Measurements from ENCODE around the gene TLE6. TPM values are rescaled to one million over a fixed set of nuclear protein-coding genes. Genes with fewer than 3 reads are reported as not detected.
"Not testable (repeated sequence)": the region's sequence is repeated elsewhere in the genome, so short reads cannot be mapped to it uniquely, and the experiment has no call there.

TLE6 gene
- polyA plus RNA-seq, 2 of the 4 experiments (the other 2 are of a cell fraction): 3.1 to 4.2 TPM

GRCh38 chr19:2963122-2963521, 14.2 kb upstream of the TLE6 start:
- TF ChIP-seq USF2 (IDR thresholded peaks at IDR 0.05): no peak
- TF ChIP-seq TFCP2L1 (CRISPR knock-in tag; IDR thresholded peaks at IDR 0.05): no peak
- no peak for TF ChIP-seq MAX (IDR thresholded peaks at IDR 0.05)
- TF ChIP-seq MYC (IDR thresholded peaks at IDR 0.05; ENCODE audit: borderline replicate concordance, low read length): no peak
- TF ChIP-seq ESRRA (IDR thresholded peaks at IDR 0.05; ENCODE audit: borderline replicate concordance, low read length): no peak
- no peak for TF ChIP-seq JUN (IDR thresholded peaks at IDR 0.05)
- no peak for TF ChIP-seq KDM5A (IDR thresholded peaks at IDR 0.05)
- no peak for TF ChIP-seq MAZ (IDR thresholded peaks at IDR 0.05; ENCODE audit: borderline replicate concordance, low read depth, low read length)
- no peak for TF ChIP-seq NR3C1 (IDR thresholded peaks at IDR 0.05)
- no peak for TF ChIP-seq NPAS2 (CRISPR knock-in tag; IDR thresholded peaks at IDR 0.05; ENCODE audit: borderline replicate concordance)
- no peak for TF ChIP-seq HOXB5 (CRISPR knock-in tag; IDR thresholded peaks at IDR 0.05)
- WGBS (ENCODE audit: missing lambda C conversion rate): 90% methylated on average over 5 of the region's 5 CpGs
- H3K4me2 ChIP-seq: no peak overlapping the region
- POLR2A ChIA-PET: no interaction called here
- DNase-seq (ENCODE audit: low read depth in 1 of 2, low spot score in 1 of 2) (no peak), ATAC-seq (no peak), FAIRE-seq (no peak)
- CTCF ChIA-PET: interaction anchor here (0.7 to 12.8 kb wide), 14 partner anchors 11 to 201 kb away, joined by 3 to 127 read pairs (median 6); no protein-coding TSS in a partner anchor
- no peaks in the 10 kb centered on the region for H3K4me1 ChIP-seq
- no peaks in the 10 kb centered on the region for H3K9me3 ChIP-seq
- H3K4me3 ChIP-seq: no peak overlapping the region
- no peak overlapping the region for H3K27ac ChIP-seq

- POLR2A ChIA-PET: not testable (repeated sequence)
- CTCF ChIA-PET: interaction anchor here (1.3 to 12.8 kb wide), 7 partner anchors 10 to 200 kb away, joined by 4 to 127 read pairs (median 8); no protein-coding TSS in a partner anchor
Measured at GRCh38 chr19:2963631-2964030, 13.7 kb upstream of the TLE6 start.

DNA sequence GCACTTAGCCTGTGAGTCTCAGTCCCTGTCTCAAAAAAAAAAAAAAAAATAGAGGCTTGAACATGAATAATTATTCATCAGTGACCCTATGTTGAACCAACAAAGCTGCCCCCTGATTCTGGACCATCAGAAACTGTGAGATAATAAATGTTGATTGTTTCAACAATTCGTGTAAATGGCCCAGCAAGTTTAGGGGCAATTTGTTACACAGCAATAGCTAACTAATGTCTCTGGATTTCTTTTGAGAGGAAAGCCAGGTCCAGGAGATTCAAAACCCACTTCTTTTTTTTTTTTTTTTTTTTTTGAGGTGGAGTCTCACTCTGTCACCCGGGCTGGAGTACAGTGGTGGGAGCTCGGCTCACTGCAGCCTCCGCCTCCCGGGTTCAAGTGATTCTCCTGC, 12.5 kb upstream of the TLE6 start:
- 93% methylated on average over 5 of the region's 5 CpGs for WGBS (ENCODE audit: missing lambda C conversion rate)
- no peaks in the 10 kb centered on the region for H3K4me1 ChIP-seq
- ChIA-PET POLR2A (interaction anchor here (0.7 kb wide), 1 partner anchor 528 kb away, joined by 6 read pairs; no protein-coding TSS in a partner anchor), CTCF (interaction anchor here (0.6 to 12.8 kb wide), 6 partner anchors 9 to 445 kb away, joined by 3 to 127 read pairs (median 6); no protein-coding TSS in a partner anchor)
- H3K9me3 ChIP-seq: no peaks in the 10 kb centered on the region
- no peak for ATAC-seq
- no peak for DNase-seq (ENCODE audit: low read depth in 1 of 2, low spot score in 1 of 2)
- TF ChIP-seq TFCP2L1 (CRISPR knock-in tag; IDR thresholded peaks at IDR 0.05) (no peak), HEYL (CRISPR knock-in tag; IDR thresholded peaks at IDR 0.05) (no peak), ZFP36 (IDR thresholded peaks at IDR 0.05; ENCODE audit: borderline replicate concordance, partially characterized antibody) (no peak), HOXA7 (CRISPR knock-in tag; IDR thresholded peaks at IDR 0.05) (no peak), HMGXB4 (CRISPR knock-in tag; IDR thresholded peaks at IDR 0.05; ENCODE audit: borderline replicate concordance) (no peak), GATA3 (IDR thresholded peaks at IDR 0.05; ENCODE audit: borderline replicate concordance) (no peak), SREBF2 (IDR thresholded peaks at IDR 0.05) (no peak), ZC3H11A (IDR thresholded peaks at IDR 0.05) (no peak), PHF8 (IDR thresholded peaks at IDR 0.05; ENCODE audit: borderline replicate concordance, low read depth) (no peak), TP53 (CRISPR knock-in tag; IDR thresholded peaks at IDR 0.05) (no peak), RNF2 (IDR thresholded peaks at IDR 0.05; ENCODE audit: borderline replicate concordance, low read depth) (no peak), CHD2 (IDR thresholded peaks at IDR 0.05; ENCODE audit: low read length, partially characterized antibody) (no peak), JUN (IDR thresholded peaks at IDR 0.05) (no peak), HDAC2 (IDR thresholded peaks at IDR 0.05) (no peak), ESRRA (IDR thresholded peaks at IDR 0.05; ENCODE audit: borderline replicate concordance, low read length) (no peak), E2F6 (IDR thresholded peaks at IDR 0.05; ENCODE audit: borderline replicate concordance, low read depth) (no peak), NR3C1 (IDR thresholded peaks at IDR 0.05) (no peak), RARB (CRISPR knock-in tag; IDR thresholded peaks at IDR 0.05) (no peak)
- TF ChIP-seq, protein P1, sequence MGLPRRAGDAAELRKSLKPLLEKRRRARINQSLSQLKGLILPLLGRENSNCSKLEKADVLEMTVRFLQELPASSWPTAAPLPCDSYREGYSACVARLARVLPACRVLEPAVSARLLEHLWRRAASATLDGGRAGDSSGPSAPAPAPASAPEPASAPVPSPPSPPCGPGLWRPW (IDR thresholded peaks at IDR 0.05): no peak
- TF ChIP-seq, protein P2, sequence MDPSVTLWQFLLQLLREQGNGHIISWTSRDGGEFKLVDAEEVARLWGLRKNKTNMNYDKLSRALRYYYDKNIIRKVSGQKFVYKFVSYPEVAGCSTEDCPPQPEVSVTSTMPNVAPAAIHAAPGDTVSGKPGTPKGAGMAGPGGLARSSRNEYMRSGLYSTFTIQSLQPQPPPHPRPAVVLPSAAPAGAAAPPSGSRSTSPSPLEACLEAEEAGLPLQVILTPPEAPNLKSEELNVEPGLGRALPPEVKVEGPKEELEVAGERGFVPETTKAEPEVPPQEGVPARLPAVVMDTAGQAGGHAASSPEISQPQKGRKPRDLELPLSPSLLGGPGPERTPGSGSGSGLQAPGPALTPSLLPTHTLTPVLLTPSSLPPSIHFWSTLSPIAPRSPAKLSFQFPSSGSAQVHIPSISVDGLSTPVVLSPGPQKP (IDR thresholded peaks at IDR 0.05; ENCODE audit: low read depth, low read length): no peak
- no peak overlapping the region for H3K4me2 ChIP-seq
- H3K4me3 ChIP-seq: no peak overlapping the region
- no peak overlapping the region for H3K27ac ChIP-seq
- no peak for FAIRE-seq

More at GRCh38 chr19:2963631-2964030, 13.7 kb upstream of the TLE6 start:
- not testable (repeated sequence) for H3K4me1 ChIP-seq; H3K27ac ChIP-seq; FAIRE-seq; H3K4me2 ChIP-seq; H3K9me3 ChIP-seq; ATAC-seq; DNase-seq (ENCODE audit: low read depth in 1 of 2, low spot score in 1 of 2); H3K4me3 ChIP-seq
- 73% methylated on average over 12 of the region's 12 CpGs for WGBS (ENCODE audit: missing lambda C conversion rate)
